KOPT-K1 (cell line): ENCODE measurements around the gene DHCR24.

Source experiments
- H3K27ac ChIP-seq: fragments of 200-600 bp; sonication (generic); 2 replicates; pipeline ENCODE4 v1.5.1; 2016; ENCODE audit warnings: antibody characterized with exemption, mild to moderate bottlenecking, low read depth, low read length; ENCODE audit not compliant: poor library complexity, severe bottlenecking
- H3K36me3 ChIP-seq: fragments of 200-600 bp; sonication (generic); 2 replicates; pipeline ENCODE4 v1.5.1; 2017; ENCODE audit warnings: antibody characterized with exemption, mild to moderate bottlenecking, low read length, moderate library complexity; ENCODE audit not compliant: insufficient read depth
- H3K9me3 ChIP-seq: fragments of 200-600 bp; sonication (generic); 2 replicates; pipeline ENCODE4 v1.5.1; 2017; ENCODE audit warnings: antibody characterized with exemption, low read length, mild to moderate bottlenecking; ENCODE audit not compliant: insufficient read depth, poor library complexity, severe bottlenecking

Gene DHCR24

GRCh38 chr1:54876814-54877213, 10.2 kb downstream of the DHCR24 start:
- peaks cover 85% of the 10 kb centered on the region for H3K36me3 ChIP-seq
- peaks cover 4% of the 10 kb centered on the region for H3K9me3 ChIP-seq
- H3K27ac ChIP-seq, result no peak overlapping the region

GRCh38 chr1:54875000-54875399, 12.0 kb downstream of the DHCR24 start:
- H3K36me3 ChIP-seq, result peaks cover 86% of the 10 kb centered on the region
- H3K9me3 ChIP-seq, result no peaks in the 10 kb centered on the region
- H3K27ac ChIP-seq, result no peak overlapping the region

GRCh38 chr1:54874079-54874830, 12.7 kb downstream of the DHCR24 start:
- H3K36me3 ChIP-seq, result peaks cover 84% of the 10 kb centered on the region
- no peaks in the 10 kb centered on the region for H3K9me3 ChIP-seq
- no peak overlapping the region for H3K27ac ChIP-seq

- no peaks in the 10 kb centered on the region for H3K9me3 ChIP-seq
- H3K27ac ChIP-seq, result no peak overlapping the region
- H3K36me3 ChIP-seq, result peaks cover 91% of the 10 kb centered on the region
These were observed 15.0 kb downstream of the DHCR24 start for GRCh38 chr1:54872036-54872331.

- Histone ChIP-seq H3K9me3 (no peaks in the 10 kb centered on the region), H3K27ac (no peak overlapping the region), H3K36me3 (peaks cover 92% of the 10 kb centered on the region)
These were observed 15.5 kb downstream of the DHCR24 start for GRCh38 chr1:54871275-54872035.

- no peak overlapping the region for H3K27ac ChIP-seq
- H3K9me3 ChIP-seq, result no peaks in the 10 kb centered on the region
- peaks cover 92% of the 10 kb centered on the region for H3K36me3 ChIP-seq
These were observed 16.1 kb downstream of the DHCR24 start for GRCh38 chr1:54870869-54871268.

- no peaks in the 10 kb centered on the region for H3K9me3 ChIP-seq
- no peak overlapping the region for H3K27ac ChIP-seq
- peaks cover 92% of the 10 kb centered on the region for H3K36me3 ChIP-seq
These were observed 17.7 kb downstream of the DHCR24 start for GRCh38 chr1:54869173-54869851.

- H3K27ac ChIP-seq, result no peak overlapping the region
- no peaks in the 10 kb centered on the region for H3K9me3 ChIP-seq
- H3K36me3 ChIP-seq, result peaks cover 90% of the 10 kb centered on the region
These were observed 19.3 kb downstream of the DHCR24 start for GRCh38 chr1:54867717-54868057.

- Histone ChIP-seq H3K27ac (no peak overlapping the region), H3K9me3 (no peaks in the 10 kb centered on the region), H3K36me3 (peaks cover 90% of the 10 kb centered on the region)
These were observed 19.9 kb downstream of the DHCR24 start for GRCh38 chr1:54866801-54867716.

GRCh38 chr1:54865238-54866073, 21.5 kb downstream of the DHCR24 start:
- Histone ChIP-seq H3K27ac (no peak overlapping the region), H3K36me3 (peaks cover 89% of the 10 kb centered on the region), H3K9me3 (no peaks in the 10 kb centered on the region)

- Histone ChIP-seq H3K27ac (no peak overlapping the region), H3K9me3 (no peaks in the 10 kb centered on the region), H3K36me3 (peaks cover 91% of the 10 kb centered on the region)
These were observed 22.4 kb downstream of the DHCR24 start for GRCh38 chr1:54864460-54865208.

GRCh38 chr1:54863267-54863665, 23.7 kb downstream of the DHCR24 start:
- no peak overlapping the region for H3K27ac ChIP-seq
- H3K9me3 ChIP-seq, result no peaks in the 10 kb centered on the region
- H3K36me3 ChIP-seq, result peaks cover 88% of the 10 kb centered on the region

- no peak overlapping the region for H3K27ac ChIP-seq
- no peaks in the 10 kb centered on the region for H3K9me3 ChIP-seq
- H3K36me3 ChIP-seq, result peaks cover 89% of the 10 kb centered on the region
These were observed 25.8 kb downstream of the DHCR24 start for GRCh38 chr1:54861070-54861761.
